Mesenchymal stem cell (in vitro differentiated cells and primary cell): ENCODE results near the gene NPAS3.

Experiments used
- DNase-seq: peaks from one replicate; pipeline ENCODE4 v3.0.0-alpha.2; 2013
- H2AFZ ChIP-seq: one replicate; pipeline ENCODE4 v1.6.1; 2013; ENCODE audit warnings: low read depth, mild to moderate bottlenecking, control low read depth, inconsistent platforms, low read length, moderate library complexity
- H2AK5ac ChIP-seq: 2 replicates; pipeline ENCODE4 v1.6.1; 2013; ENCODE audit warnings: low read length, moderate library complexity, mild to moderate bottlenecking, inconsistent platforms; ENCODE audit not compliant: severe bottlenecking
- H2BK120ac ChIP-seq: one replicate; pipeline ENCODE4 v1.6.1; 2013; ENCODE audit warnings: low read depth, mild to moderate bottlenecking, inconsistent platforms, low read length, moderate library complexity
- H2BK12ac ChIP-seq, 2 experiments: one replicate each; pipeline ENCODE4 v1.6.1; 2013; ENCODE audit warnings: inconsistent platforms in 2 of 2, low read length in 2 of 2, mild to moderate bottlenecking in 2 of 2, moderate library complexity in 2 of 2, control low read depth in 1 of 2
- H2BK15ac ChIP-seq: one replicate; pipeline ENCODE4 v1.6.1; 2013; ENCODE audit warnings: mild to moderate bottlenecking, low read depth, inconsistent platforms; ENCODE audit not compliant: poor library complexity, severe bottlenecking
- H2BK5ac ChIP-seq: 2 replicates; pipeline ENCODE4 v1.6.1; 2013; ENCODE audit warnings: low read depth, mild to moderate bottlenecking, low read length, control low read depth, inconsistent platforms; ENCODE audit not compliant: poor library complexity, severe bottlenecking
- H3K14ac ChIP-seq, 2 experiments: one replicate each; pipeline ENCODE4 v1.6.1; 2013; ENCODE audit warnings: inconsistent platforms in 2 of 2, low read length in 2 of 2, control low read depth in 1 of 2, mild to moderate bottlenecking in 1 of 2, moderate library complexity in 1 of 2
- H3K18ac ChIP-seq, 2 experiments: one replicate each; pipeline ENCODE4 v1.6.1; 2013; ENCODE audit warnings: inconsistent platforms in 2 of 2, low read length in 2 of 2, control low read depth in 1 of 2, low read depth in 1 of 2, mild to moderate bottlenecking in 1 of 2
- H3K23ac ChIP-seq, 2 experiments: one replicate each; pipeline ENCODE4 v1.6.1; 2013; ENCODE audit warnings: inconsistent platforms in 2 of 2, low read length in 2 of 2, mild to moderate bottlenecking in 2 of 2, moderate library complexity in 2 of 2, control low read depth in 1 of 2
- H3K27ac ChIP-seq: 2 replicates; pipeline ENCODE4 v1.5.1; 2013; ENCODE audit warnings: mild to moderate bottlenecking, moderate library complexity, low read length, control low read depth, inconsistent platforms; ENCODE audit not compliant: poor library complexity, severe bottlenecking
- H3K27me3 ChIP-seq, 2 experiments: 2 replicates each; pipeline versions ENCODE4 v1.6.1 to v1.7.0; 2013; ENCODE audit warnings: low read length in 2 of 2, mild to moderate bottlenecking in 2 of 2, moderate library complexity in 2 of 2, control low read depth in 1 of 2, inconsistent platforms in 1 of 2; ENCODE audit not compliant: control insufficient read depth in 1 of 2, insufficient read depth in 1 of 2
- H3K36me3 ChIP-seq, 2 experiments: 2 replicates each; pipeline versions ENCODE4 v1.6.1 to v1.7.0; 2013; ENCODE audit warnings: low read length in 2 of 2, control low read depth in 1 of 2, inconsistent platforms in 1 of 2, low read depth in 1 of 2, mild to moderate bottlenecking in 1 of 2; ENCODE audit not compliant: insufficient read depth in 2 of 2, control insufficient read depth in 1 of 2
- H3K4ac ChIP-seq, 2 experiments: one replicate each; pipeline ENCODE4 v1.6.1; 2013; ENCODE audit warnings: inconsistent platforms in 2 of 2, low read length in 2 of 2, mild to moderate bottlenecking in 2 of 2, moderate library complexity in 2 of 2, control low read depth in 1 of 2, low read depth in 1 of 2
- H3K4me1 ChIP-seq: 2 replicates; pipeline ENCODE4 v1.6.1; 2013; ENCODE audit warnings: low read depth, low read length, control low read depth; ENCODE audit not compliant: control insufficient read depth, insufficient read depth
- H3K4me2 ChIP-seq: 2 replicates; pipeline ENCODE4 v1.6.1; 2013; ENCODE audit warnings: low read length, mild to moderate bottlenecking, inconsistent platforms; ENCODE audit not compliant: poor library complexity, severe bottlenecking
- H3K4me3 ChIP-seq, 2 experiments: 2 replicates each; pipeline versions ENCODE4 v1.5.1 to v1.7.0; 2013; ENCODE audit warnings: low read length in 2 of 2, mild to moderate bottlenecking in 2 of 2, control low read depth in 1 of 2, low read depth in 1 of 2; ENCODE audit not compliant: insufficient read depth in 1 of 2
- H3K79me1 ChIP-seq: replicated peaks from 2 replicates; pipeline ENCODE4 v1.6.1; 2013; ENCODE audit warnings: mild to moderate bottlenecking, control low read depth, low read length, inconsistent platforms; ENCODE audit not compliant: poor library complexity, severe bottlenecking
- H3K9ac ChIP-seq: 2 replicates; pipeline ENCODE4 v1.7.0; 2013; ENCODE audit warnings: mild to moderate bottlenecking, low read length, moderate library complexity
- H3K9me3 ChIP-seq: 2 replicates; pipeline ENCODE4 v1.7.0; 2013; ENCODE audit warnings: mild to moderate bottlenecking, low read length; ENCODE audit not compliant: control insufficient read depth
- H4K8ac ChIP-seq: one replicate; pipeline ENCODE4 v1.6.1; 2013; ENCODE audit warnings: inconsistent platforms, mild to moderate bottlenecking, low read length, moderate library complexity
- H4K91ac ChIP-seq: one replicate; pipeline ENCODE4 v1.6.1; 2013; ENCODE audit warnings: mild to moderate bottlenecking, low read length, inconsistent platforms
- WGBS: methylation state at CpG from one replicate; pipeline ENCODE4 v1.1.7; 2013; ENCODE audit warnings: mixed read lengths; 5-methylcytosine and 5-hydroxymethylcytosine counted together

NPAS3 gene

DNA sequence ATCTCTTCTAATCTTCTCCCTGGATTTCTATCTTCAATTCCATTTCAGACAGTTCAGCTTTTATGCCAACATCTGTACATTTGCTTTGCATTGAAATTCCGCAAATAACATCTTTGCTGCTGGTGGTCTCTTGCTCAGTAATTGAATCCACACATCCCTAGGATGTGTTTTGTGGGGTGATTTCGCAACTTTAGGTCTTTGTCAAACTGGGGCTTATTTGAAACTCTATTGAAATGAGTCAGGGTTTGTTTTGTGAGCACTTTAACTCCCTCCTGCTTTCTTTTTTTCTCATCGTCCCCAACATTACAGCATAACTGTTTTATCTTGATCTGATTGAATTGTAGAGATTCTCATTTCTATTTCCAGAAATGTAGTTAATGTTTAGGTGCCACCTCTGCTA is 404.3 kb downstream of the NPAS3 start:
- Histone ChIP-seq H2BK12ac (no peak overlapping the region), H2BK5ac (no peak overlapping the region), H3K27ac (no peak overlapping the region), H3K18ac (no peak overlapping the region), H3K23ac (no peak overlapping the region), H4K8ac (no peak overlapping the region), H3K4me2 (no peak overlapping the region), H3K9ac (no peak overlapping the region), H3K9me3 (no peaks in the 10 kb centered on the region), H3K36me3 (no peaks in the 10 kb centered on the region), H4K91ac (no peak overlapping the region), H3K79me1 (no peaks in the 10 kb centered on the region), H3K4ac (no peak overlapping the region), H3K27me3 (no peaks in the 10 kb centered on the region), H3K14ac (no peak overlapping the region), H3K4me3 (no peak overlapping the region), H2AK5ac (no peak overlapping the region), H3K4me1 (no peaks in the 10 kb centered on the region), H2BK15ac (no peak overlapping the region), H2BK120ac (no peak overlapping the region), H2AFZ (no peak overlapping the region)
- WGBS, result 92% methylated on average over 2 of the region's 3 CpGs
- peak; percentile 48 for DNase-seq

- no peak overlapping the region for H4K91ac ChIP-seq
- H2BK12ac ChIP-seq, result no peak overlapping the region
- H3K9ac ChIP-seq, result no peak overlapping the region
- no peak overlapping the region for H3K4me3 ChIP-seq
- no peak overlapping the region for H3K27ac ChIP-seq
- H2BK120ac ChIP-seq, result no peak overlapping the region
- no peaks in the 10 kb centered on the region for H3K79me1 ChIP-seq
- no peak overlapping the region for H2BK5ac ChIP-seq
- peaks cover 0 to 8% of the 10 kb centered on the region in 2 experiments for H3K27me3 ChIP-seq
- H4K8ac ChIP-seq, result no peak overlapping the region
- H2AK5ac ChIP-seq, result no peak overlapping the region
- no peak overlapping the region for H3K14ac ChIP-seq
- H3K36me3 ChIP-seq, result no peaks in the 10 kb centered on the region
- H2BK15ac ChIP-seq, result no peak overlapping the region
- no peak overlapping the region for H3K4ac ChIP-seq
- no peak overlapping the region for H2AFZ ChIP-seq
- no peak overlapping the region for H3K4me2 ChIP-seq
- peak overlapping the region in 1 of 2 experiments; percentile 18 for H3K18ac ChIP-seq
- peak; percentile 59 for DNase-seq
- no CpG with 5 or more reads among the region's 1 CpG for WGBS
- no peaks in the 10 kb centered on the region for H3K4me1 ChIP-seq
- no peaks in the 10 kb centered on the region for H3K9me3 ChIP-seq
- no peak overlapping the region for H3K23ac ChIP-seq
Observed at GRCh38 chr14:33347796-33348195, 409.1 kb downstream of the NPAS3 start.

DNA sequence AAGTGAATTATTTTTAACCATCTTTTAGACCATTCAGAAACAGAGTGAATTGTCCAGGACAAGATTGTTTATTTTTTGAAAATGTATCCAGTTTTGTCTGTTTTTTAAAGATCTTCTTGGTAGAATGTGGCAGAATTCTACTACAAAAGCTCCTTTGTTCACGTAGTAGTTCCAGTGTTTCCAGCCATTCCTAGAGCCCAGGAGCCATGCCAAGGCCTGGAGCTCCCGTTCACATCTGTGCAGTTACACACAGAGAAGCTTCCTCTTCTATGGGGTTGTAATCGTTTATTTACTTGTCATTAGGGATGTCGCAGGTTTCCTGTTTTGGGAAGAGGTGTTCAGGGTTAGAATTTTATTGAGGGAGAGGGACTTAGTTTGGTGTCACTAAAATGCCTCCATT is 409.8 kb downstream of the NPAS3 start:
- Histone ChIP-seq H2BK15ac (no peak overlapping the region), H3K4me2 (no peak overlapping the region), H3K14ac (no peak overlapping the region), H3K18ac (no peak overlapping the region), H2BK12ac (no peak overlapping the region), H2AFZ (no peak overlapping the region), H3K36me3 (no peaks in the 10 kb centered on the region), H3K79me1 (no peaks in the 10 kb centered on the region), H4K91ac (no peak overlapping the region), H2AK5ac (no peak overlapping the region), H3K9ac (no peak overlapping the region), H3K9me3 (no peaks in the 10 kb centered on the region), H3K4ac (no peak overlapping the region), H3K27ac (no peak overlapping the region), H2BK120ac (no peak overlapping the region), H2BK5ac (no peak overlapping the region), H3K4me3 (no peak overlapping the region), H3K27me3 (peaks cover 0 to 8% of the 10 kb centered on the region in 2 experiments), H3K23ac (no peak overlapping the region), H3K4me1 (no peaks in the 10 kb centered on the region), H4K8ac (no peak overlapping the region)
- no peak for DNase-seq
- 75% methylated on average over 4 of the region's 4 CpGs for WGBS

GRCh38 chr14:33349871-33350270 is 411.2 kb downstream of the NPAS3 start:
- Histone ChIP-seq H3K14ac (no peak overlapping the region), H3K4me2 (no peak overlapping the region), H3K9ac (no peak overlapping the region), H2AK5ac (no peak overlapping the region), H2BK15ac (no peak overlapping the region), H2BK120ac (no peak overlapping the region), H2AFZ (peak overlapping the region; percentile 5), H3K4ac (no peak overlapping the region), H3K4me1 (no peaks in the 10 kb centered on the region), H3K23ac (no peak overlapping the region), H3K9me3 (no peaks in the 10 kb centered on the region), H4K91ac (no peak overlapping the region), H3K18ac (peak overlapping the region in 1 of 2 experiments; percentile 40), H3K27ac (no peak overlapping the region), H3K79me1 (no peaks in the 10 kb centered on the region), H4K8ac (no peak overlapping the region), H3K27me3 (peaks cover 0 to 8% of the 10 kb centered on the region in 2 experiments), H2BK5ac (no peak overlapping the region), H3K36me3 (no peaks in the 10 kb centered on the region), H2BK12ac (peak overlapping the region in 1 of 2 experiments; percentile 63), H3K4me3 (no peak overlapping the region)
- no peak for DNase-seq
- 80% methylated on average over 6 of the region's 10 CpGs for WGBS
